Right lobe of liver (tissue), 4 donors: Measurements from ENCODE around the gene LRRC1.

Experiments used
- POLR2A ChIP-seq: fragments of 450-650 bp; IDR thresholded peaks from one replicate; pipeline ENCODE4 v1.6.1; 2017; ENCODE audit warnings: antibody characterized with exemption, mild to moderate bottlenecking
- TF ChIP-seq, protein P1 (sequence below), 4 donors: fragments of 200-600 bp in 3 of 4; fragments of 450-650 bp in 1 of 4; IDR thresholded peaks; one replicate each; pipeline versions ENCODE4 v1.5.1 to v1.8.0; 2016 to 2022; ENCODE audit warnings: antibody characterized with exemption in 4 of 4, mild to moderate bottlenecking in 2 of 4
- donor health status: DM: no; HTN: no; CAD: no.
- donor health status: DM: no; HTN: no; CAD: no.
- donor health status: DM: no; HTN: yes; CAD: no.

DNA sequence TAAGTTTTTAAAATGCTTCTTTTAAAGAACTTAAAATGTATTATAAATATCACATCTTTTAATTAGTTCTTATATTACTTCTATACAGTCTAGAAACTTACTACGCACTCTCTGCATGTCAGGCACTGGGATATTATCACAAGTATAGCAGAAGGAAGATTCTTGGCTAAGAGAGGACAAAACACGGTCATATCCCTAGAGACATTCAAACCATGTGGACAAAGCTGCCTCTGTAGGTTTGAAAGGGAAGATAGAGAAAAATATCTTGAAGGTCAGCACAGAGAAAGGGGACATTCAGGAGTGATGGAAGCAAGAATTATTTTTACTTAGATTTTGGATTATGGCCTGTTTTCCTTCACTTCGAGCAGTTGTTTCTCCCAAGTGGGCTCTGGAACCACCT lies 64.1 kb downstream of the LRRC1 start:
- TF ChIP-seq, protein P1, sequence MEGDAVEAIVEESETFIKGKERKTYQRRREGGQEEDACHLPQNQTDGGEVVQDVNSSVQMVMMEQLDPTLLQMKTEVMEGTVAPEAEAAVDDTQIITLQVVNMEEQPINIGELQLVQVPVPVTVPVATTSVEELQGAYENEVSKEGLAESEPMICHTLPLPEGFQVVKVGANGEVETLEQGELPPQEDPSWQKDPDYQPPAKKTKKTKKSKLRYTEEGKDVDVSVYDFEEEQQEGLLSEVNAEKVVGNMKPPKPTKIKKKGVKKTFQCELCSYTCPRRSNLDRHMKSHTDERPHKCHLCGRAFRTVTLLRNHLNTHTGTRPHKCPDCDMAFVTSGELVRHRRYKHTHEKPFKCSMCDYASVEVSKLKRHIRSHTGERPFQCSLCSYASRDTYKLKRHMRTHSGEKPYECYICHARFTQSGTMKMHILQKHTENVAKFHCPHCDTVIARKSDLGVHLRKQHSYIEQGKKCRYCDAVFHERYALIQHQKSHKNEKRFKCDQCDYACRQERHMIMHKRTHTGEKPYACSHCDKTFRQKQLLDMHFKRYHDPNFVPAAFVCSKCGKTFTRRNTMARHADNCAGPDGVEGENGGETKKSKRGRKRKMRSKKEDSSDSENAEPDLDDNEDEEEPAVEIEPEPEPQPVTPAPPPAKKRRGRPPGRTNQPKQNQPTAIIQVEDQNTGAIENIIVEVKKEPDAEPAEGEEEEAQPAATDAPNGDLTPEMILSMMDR (IDR thresholded peaks at IDR 0.05) = no peak
- TF ChIP-seq POLR2A = no peak
